ENCODE data around the gene ARL17B. TPM values are rescaled to one million over a fixed set of nuclear protein-coding genes. Genes with fewer than 3 reads are reported as not detected.
A peak's percentile ranks its signal among the peaks of the same experiment; 100 is the strongest.
"Not testable (repeated sequence)": the region's sequence is repeated elsewhere in the genome, so short reads cannot be mapped to it uniquely, and the experiment has no call there.

Gene ARL17B
- total RNA-seq, 1 experiment from 2014 or later = 19.7 TPM

GRCh38 chr17:46282635-46283034 is 78.9 kb downstream of the ARL17B start:
- H3K9me2 ChIP-seq (replicated peaks; ENCODE audit: insufficient read depth, low read length); H3K9me3 ChIP-seq (ENCODE audit: low read length); H3K27ac ChIP-seq (ENCODE audit: low read length); H3K9ac ChIP-seq (ENCODE audit: low read length); H4K20me1 ChIP-seq (ENCODE audit: insufficient read depth, low read depth, low read length); H3K27me3 ChIP-seq (ENCODE audit: low read length); H2AFZ ChIP-seq (ENCODE audit: low read length); H3K36me3 ChIP-seq (ENCODE audit: insufficient read depth, low read length); H3K4me1 ChIP-seq (ENCODE audit: low read length); DNase-seq; H3K4me3 ChIP-seq (ENCODE audit: low read length); H3K4me2 ChIP-seq (ENCODE audit: low read depth, low read length, poor library complexity, severe bottlenecking); H3K79me2 ChIP-seq (ENCODE audit: low read length): not testable (repeated sequence)

GRCh38 chr17:46281336-46281735 is 80.2 kb downstream of the ARL17B start:
- not testable (repeated sequence) for H3K4me1 ChIP-seq (ENCODE audit: low read length); H3K36me3 ChIP-seq (ENCODE audit: insufficient read depth, low read length); H3K27me3 ChIP-seq (ENCODE audit: low read length); H3K9ac ChIP-seq (ENCODE audit: low read length); H3K9me2 ChIP-seq (replicated peaks; ENCODE audit: insufficient read depth, low read length); DNase-seq; H3K9me3 ChIP-seq (ENCODE audit: low read length); H4K20me1 ChIP-seq (ENCODE audit: insufficient read depth, low read depth, low read length); H3K4me2 ChIP-seq (ENCODE audit: low read depth, low read length, poor library complexity, severe bottlenecking); H3K4me3 ChIP-seq (ENCODE audit: low read length); H3K79me2 ChIP-seq (ENCODE audit: low read length); H2AFZ ChIP-seq (ENCODE audit: low read length); H3K27ac ChIP-seq (ENCODE audit: low read length)

GRCh38 chr17:46276728-46277479 is 84.7 kb downstream of the ARL17B start:
- not testable (repeated sequence) for H3K36me3 ChIP-seq (ENCODE audit: insufficient read depth, low read length); H3K79me2 ChIP-seq (ENCODE audit: low read length); H3K4me1 ChIP-seq (ENCODE audit: low read length); H3K27ac ChIP-seq (ENCODE audit: low read length); H3K27me3 ChIP-seq (ENCODE audit: low read length); H3K9ac ChIP-seq (ENCODE audit: low read length); H4K20me1 ChIP-seq (ENCODE audit: insufficient read depth, low read depth, low read length); H3K4me3 ChIP-seq (ENCODE audit: low read length); H3K4me2 ChIP-seq (ENCODE audit: low read depth, low read length, poor library complexity, severe bottlenecking); H3K9me3 ChIP-seq (ENCODE audit: low read length); H2AFZ ChIP-seq (ENCODE audit: low read length); H3K9me2 ChIP-seq (replicated peaks; ENCODE audit: insufficient read depth, low read length)
- peak; percentile 50 for DNase-seq

GRCh38 chr17:46274238-46274637 is 87.3 kb downstream of the ARL17B start:
- H3K27ac ChIP-seq (ENCODE audit: low read length) = no peak overlapping the region
- no peaks in the 10 kb centered on the region for H3K9me2 ChIP-seq (replicated peaks; ENCODE audit: insufficient read depth, low read length)
- H3K9ac ChIP-seq (ENCODE audit: low read length) = no peak overlapping the region
- no peaks in the 10 kb centered on the region for H3K79me2 ChIP-seq (ENCODE audit: low read length)
- H4K20me1 ChIP-seq (ENCODE audit: insufficient read depth, low read depth, low read length) = no peaks in the 10 kb centered on the region
- no peak overlapping the region for H3K4me2 ChIP-seq (ENCODE audit: low read depth, low read length, poor library complexity, severe bottlenecking)
- H3K4me3 ChIP-seq (ENCODE audit: low read length) = no peak overlapping the region
- H2AFZ ChIP-seq (ENCODE audit: low read length) = no peak overlapping the region
- peaks cover 5% of the 10 kb centered on the region for H3K4me1 ChIP-seq (ENCODE audit: low read length)
- H3K36me3 ChIP-seq (ENCODE audit: insufficient read depth, low read length) = no peaks in the 10 kb centered on the region
- no peaks in the 10 kb centered on the region for H3K27me3 ChIP-seq (ENCODE audit: low read length)
- DNase-seq = no peak
- no peaks in the 10 kb centered on the region for H3K9me3 ChIP-seq (ENCODE audit: low read length)

- peak; percentile 32 for DNase-seq
- Histone ChIP-seq H4K20me1 (ENCODE audit: insufficient read depth, low read depth, low read length) (no peaks in the 10 kb centered on the region), H3K27ac (ENCODE audit: low read length) (no peak overlapping the region)
Observed at GRCh38 chr17:46273541-46274236, 87.9 kb downstream of the ARL17B start.

GRCh38 chr17:46270032-46270431 is 91.5 kb downstream of the ARL17B start:
- Histone ChIP-seq H3K9me3 (ENCODE audit: low read length) (no peaks in the 10 kb centered on the region), H3K9ac (ENCODE audit: low read length) (no peak overlapping the region), H3K4me2 (ENCODE audit: low read depth, low read length, poor library complexity, severe bottlenecking) (no peak overlapping the region), H3K4me1 (ENCODE audit: low read length) (peaks cover 19% of the 10 kb centered on the region), H3K9me2 (replicated peaks; ENCODE audit: insufficient read depth, low read length) (no peaks in the 10 kb centered on the region), H3K79me2 (ENCODE audit: low read length) (no peaks in the 10 kb centered on the region), H3K27me3 (ENCODE audit: low read length) (no peaks in the 10 kb centered on the region), H3K36me3 (ENCODE audit: insufficient read depth, low read length) (no peaks in the 10 kb centered on the region), H4K20me1 (ENCODE audit: insufficient read depth, low read depth, low read length) (no peaks in the 10 kb centered on the region), H3K4me3 (ENCODE audit: low read length) (no peak overlapping the region), H3K27ac (ENCODE audit: low read length) (no peak overlapping the region), H2AFZ (ENCODE audit: low read length) (no peak overlapping the region)
- no peak for DNase-seq

More at GRCh38 chr17:46273541-46274236, 87.9 kb downstream of the ARL17B start:
- Histone ChIP-seq H3K9me3 (ENCODE audit: low read length) (no peaks in the 10 kb centered on the region), H3K4me2 (ENCODE audit: low read depth, low read length, poor library complexity, severe bottlenecking) (no peak overlapping the region), H3K4me1 (ENCODE audit: low read length) (peaks cover 5% of the 10 kb centered on the region), H3K79me2 (ENCODE audit: low read length) (no peaks in the 10 kb centered on the region), H3K9ac (ENCODE audit: low read length) (no peak overlapping the region), H2AFZ (ENCODE audit: low read length) (no peak overlapping the region), H3K36me3 (ENCODE audit: insufficient read depth, low read length) (no peaks in the 10 kb centered on the region), H3K4me3 (ENCODE audit: low read length) (no peak overlapping the region), H3K27me3 (ENCODE audit: low read length) (no peaks in the 10 kb centered on the region), H3K9me2 (replicated peaks; ENCODE audit: insufficient read depth, low read length) (no peaks in the 10 kb centered on the region)

- Histone ChIP-seq H3K9me2 (replicated peaks; ENCODE audit: insufficient read depth, low read length) (no peaks in the 10 kb centered on the region), H3K4me1 (ENCODE audit: low read length) (peaks cover 19% of the 10 kb centered on the region), H3K79me2 (ENCODE audit: low read length) (no peaks in the 10 kb centered on the region), H3K4me2 (ENCODE audit: low read depth, low read length, poor library complexity, severe bottlenecking) (peak overlapping the region; percentile 96), H3K27ac (ENCODE audit: low read length) (no peak overlapping the region), H3K9me3 (ENCODE audit: low read length) (no peaks in the 10 kb centered on the region), H3K27me3 (ENCODE audit: low read length) (no peaks in the 10 kb centered on the region), H3K36me3 (ENCODE audit: insufficient read depth, low read length) (no peaks in the 10 kb centered on the region), H4K20me1 (ENCODE audit: insufficient read depth, low read depth, low read length) (no peaks in the 10 kb centered on the region), H2AFZ (ENCODE audit: low read length) (peak overlapping the region; percentile 100), H3K9ac (ENCODE audit: low read length) (peak overlapping the region; percentile 81), H3K4me3 (ENCODE audit: low read length) (peak overlapping the region; percentile 83)
- DNase-seq = peak; percentile 98
Observed at GRCh38 chr17:46266656-46267544, 94.7 kb downstream of the ARL17B start.

GRCh38 chr17:46266063-46266655 is 95.4 kb downstream of the ARL17B start:
- Histone ChIP-seq H2AFZ (ENCODE audit: low read length) (peak overlapping the region; percentile 96), H3K4me1 (ENCODE audit: low read length) (peaks cover 19% of the 10 kb centered on the region), H3K4me3 (ENCODE audit: low read length) (peak overlapping the region; percentile 69), H3K4me2 (ENCODE audit: low read depth, low read length, poor library complexity, severe bottlenecking) (peak overlapping the region; percentile 91), H3K9ac (ENCODE audit: low read length) (peak overlapping the region; percentile 74)
- not testable (repeated sequence) for H4K20me1 ChIP-seq (ENCODE audit: insufficient read depth, low read depth, low read length); H3K36me3 ChIP-seq (ENCODE audit: insufficient read depth, low read length); H3K9me2 ChIP-seq (replicated peaks; ENCODE audit: insufficient read depth, low read length); H3K27me3 ChIP-seq (ENCODE audit: low read length); H3K79me2 ChIP-seq (ENCODE audit: low read length); H3K27ac ChIP-seq (ENCODE audit: low read length); H3K9me3 ChIP-seq (ENCODE audit: low read length)
- DNase-seq = peak; percentile 54
